ENCODE data around the gene PABPN1L. TPM values are rescaled to one million over a fixed set of nuclear protein-coding genes. Genes with fewer than 3 reads are reported as not detected.

PABPN1L gene
- total and polyA plus RNA-seq, 9 of the 15 experiments (the other 6 are each of a cell fraction or from before 2014, with no cell fraction given), result 0.11 to 0.32 TPM; not detected in 7

DNA sequence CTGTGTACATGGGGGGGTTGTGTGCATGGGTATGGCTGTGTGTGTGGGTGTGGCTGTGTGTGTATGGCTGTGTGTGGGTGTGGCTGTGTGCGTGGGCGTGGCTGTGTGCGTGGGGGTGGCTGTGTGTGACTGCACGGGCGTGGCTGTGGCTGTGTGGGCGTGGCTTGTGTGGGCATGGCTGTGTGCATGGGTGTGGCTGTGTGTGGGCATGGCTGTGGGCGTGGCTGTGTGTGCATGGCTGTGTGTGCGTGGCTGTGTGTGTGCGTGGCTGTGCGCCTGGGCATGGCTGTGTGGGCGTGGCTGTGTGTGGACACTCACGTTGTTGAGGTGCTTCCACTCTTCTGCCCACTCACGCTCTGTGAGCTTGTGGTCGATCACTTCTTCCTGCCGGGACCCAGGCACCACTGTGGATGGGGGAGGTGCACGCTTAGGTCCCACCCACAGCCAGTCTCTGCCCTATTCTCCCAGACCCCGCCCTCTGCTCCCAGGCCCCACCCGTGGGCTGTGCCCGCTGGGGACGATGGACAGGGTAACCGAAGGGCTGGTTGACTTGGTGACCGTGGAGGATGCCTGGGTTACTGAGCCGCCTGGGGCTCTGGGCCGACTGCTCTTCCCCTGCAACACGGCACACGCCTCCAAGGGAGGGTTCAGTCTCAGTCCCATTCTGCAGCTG, 16.0 kb upstream of the PABPN1L start (continued):
- TF ChIP-seq SIN3A (IDR thresholded peaks at IDR 0.05; ENCODE audit: borderline replicate concordance in 2 of 2, control insufficient read depth in 1 of 2, low read depth in 2 of 2, low read length in 2 of 2) (no peak), CHD1 (IDR thresholded peaks at IDR 0.05; ENCODE audit: low read length) (no peak), ZNF740 (CRISPR knock-in tag; IDR thresholded peaks at IDR 0.05) (peak; percentile 72), ZNF740 (tag; IDR thresholded peaks at IDR 0.05) (no peak), NONO (IDR thresholded peaks at IDR 0.05; ENCODE audit: low read depth in 2 of 2, low read length in 1 of 2) (no peak), BCL6 (CRISPR knock-in tag; IDR thresholded peaks at IDR 0.05) (no peak), ZNF324 (CRISPR knock-in tag; IDR thresholded peaks at IDR 0.05) (no peak), MNT (conservative IDR thresholded peaks at IDR 0.05) (peak in 1 of 2 experiments; percentile 79; a peak in 3 of 4 replicates), ZBTB43 (CRISPR knock-in tag; IDR thresholded peaks at IDR 0.05) (no peak), TEAD2 (tag; IDR thresholded peaks at IDR 0.05) (no peak), TCF3 (CRISPR knock-in tag; IDR thresholded peaks at IDR 0.05) (peak; percentile 22; the same call in 1 of the 2 replicates), SOX6 (IDR thresholded peaks at IDR 0.05) (no peak), SMAD2 (IDR thresholded peaks at IDR 0.05; ENCODE audit: low read depth, low read length) (no peak), GATAD2B (IDR thresholded peaks at IDR 0.05; ENCODE audit: borderline replicate concordance) (no peak), THRB (CRISPR knock-in tag; conservative IDR thresholded peaks at IDR 0.05) (peak; percentile 87), MAFF (IDR thresholded peaks at IDR 0.05; ENCODE audit: low read length) (no peak), ZEB2 (IDR thresholded peaks at IDR 0.05) (no peak), ZKSCAN8 (CRISPR knock-in tag; IDR thresholded peaks at IDR 0.05) (no peak), POLR2G (IDR thresholded peaks at IDR 0.05; ENCODE audit: low read depth, low read length) (peak; percentile 76), POLR2A (conservative IDR thresholded peaks at IDR 0.05) (peak; percentile 63; the same call in 1 of the 2 replicates), SUPT5H (IDR thresholded peaks at IDR 0.05) (peak; percentile 85)
- TF ChIP-seq, protein P1, sequence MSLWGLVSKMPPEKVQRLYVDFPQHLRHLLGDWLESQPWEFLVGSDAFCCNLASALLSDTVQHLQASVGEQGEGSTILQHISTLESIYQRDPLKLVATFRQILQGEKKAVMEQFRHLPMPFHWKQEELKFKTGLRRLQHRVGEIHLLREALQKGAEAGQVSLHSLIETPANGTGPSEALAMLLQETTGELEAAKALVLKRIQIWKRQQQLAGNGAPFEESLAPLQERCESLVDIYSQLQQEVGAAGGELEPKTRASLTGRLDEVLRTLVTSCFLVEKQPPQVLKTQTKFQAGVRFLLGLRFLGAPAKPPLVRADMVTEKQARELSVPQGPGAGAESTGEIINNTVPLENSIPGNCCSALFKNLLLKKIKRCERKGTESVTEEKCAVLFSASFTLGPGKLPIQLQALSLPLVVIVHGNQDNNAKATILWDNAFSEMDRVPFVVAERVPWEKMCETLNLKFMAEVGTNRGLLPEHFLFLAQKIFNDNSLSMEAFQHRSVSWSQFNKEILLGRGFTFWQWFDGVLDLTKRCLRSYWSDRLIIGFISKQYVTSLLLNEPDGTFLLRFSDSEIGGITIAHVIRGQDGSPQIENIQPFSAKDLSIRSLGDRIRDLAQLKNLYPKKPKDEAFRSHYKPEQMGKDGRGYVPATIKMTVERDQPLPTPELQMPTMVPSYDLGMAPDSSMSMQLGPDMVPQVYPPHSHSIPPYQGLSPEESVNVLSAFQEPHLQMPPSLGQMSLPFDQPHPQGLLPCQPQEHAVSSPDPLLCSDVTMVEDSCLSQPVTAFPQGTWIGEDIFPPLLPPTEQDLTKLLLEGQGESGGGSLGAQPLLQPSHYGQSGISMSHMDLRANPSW (CRISPR knock-in tag; IDR thresholded peaks at IDR 0.05), result no peak

Measured in K562 (cell line).